HepG2 (cell line): Measurements from ENCODE around the gene RTCA.

Experiments used
- CEBPB ChIP-seq: IDR thresholded peaks from 2 replicates; pipeline ENCODE4 v1.6.1; 2011; ENCODE audit warnings: low read depth, low read length, improper control_type of control experiment, borderline replicate concordance
- EZH2 ChIP-seq: conservative IDR thresholded peaks from 2 replicates; pipeline ENCODE4 v1.6.1; 2012; ENCODE audit warnings: mild to moderate bottlenecking, low read depth, low read length, moderate library complexity
- GLI4 ChIP-seq: sonication (generic); formaldehyde crosslinking; IDR thresholded peaks from 2 replicates; pipeline ENCODE4 v1.5.1; 2020; ENCODE audit warnings: missing genetic modification reagents, mild to moderate bottlenecking, moderate library complexity, borderline replicate concordance
- JUNB ChIP-seq: sonication (generic); formaldehyde crosslinking; IDR thresholded peaks from 2 replicates; pipeline ENCODE4 v1.8.0; 2022; ENCODE audit warnings: missing genetic modification reagents, mild to moderate bottlenecking, borderline replicate concordance
- MAZ ChIP-seq, 2 experiments: sonication (generic) in 1 of 2; formaldehyde crosslinking in 1 of 2; IDR thresholded peaks; 2 replicates each; pipeline versions ENCODE4 v1.5.0 to v1.6.1; 2012 to 2020; ENCODE audit warnings: low read depth in 2 of 2, mild to moderate bottlenecking in 2 of 2, borderline replicate concordance in 1 of 2, improper control_type of control experiment in 1 of 2, low read length in 1 of 2, missing genetic modification reagents in 1 of 2, moderate library complexity in 1 of 2
- NFE2L1 ChIP-seq: sonication (generic); formaldehyde crosslinking; IDR thresholded peaks from 2 replicates; pipeline ENCODE4 v1.4.0; 2020; ENCODE audit warnings: missing genetic modification reagents, mild to moderate bottlenecking, borderline replicate concordance
- TBP ChIP-seq: sonication (generic); formaldehyde crosslinking; IDR thresholded peaks from 2 replicates; pipeline ENCODE4 v1.5.0; 2020; ENCODE audit warnings: missing genetic modification reagents
- TP53 ChIP-seq: sonication (generic); formaldehyde crosslinking; conservative IDR thresholded peaks from 2 replicates; pipeline ENCODE4 v1.4.0; 2020; ENCODE audit warnings: missing genetic modification reagents
- TF ChIP-seq, protein P1 (sequence below): sonication (generic); formaldehyde crosslinking; IDR thresholded peaks from 2 replicates; pipeline ENCODE4 v1.4.0; 2020; ENCODE audit warnings: mild to moderate bottlenecking, missing genetic modification reagents
- TF ChIP-seq, protein P2 (sequence below): IDR thresholded peaks from 2 replicates; pipeline ENCODE4 v1.6.1; 2016; ENCODE audit warnings: mild to moderate bottlenecking
- TF ChIP-seq, protein P3 (sequence below): sonication (generic); formaldehyde crosslinking; IDR thresholded peaks from 2 replicates; pipeline ENCODE4 v1.5.0; 2020; ENCODE audit warnings: mild to moderate bottlenecking, missing genetic modification reagents, moderate library complexity
- TF ChIP-seq, protein P4 (sequence below): IDR thresholded peaks from 2 replicates; pipeline ENCODE4 v1.6.1; 2012; ENCODE audit warnings: low read depth, low read length, improper control_type of control experiment

DNA sequence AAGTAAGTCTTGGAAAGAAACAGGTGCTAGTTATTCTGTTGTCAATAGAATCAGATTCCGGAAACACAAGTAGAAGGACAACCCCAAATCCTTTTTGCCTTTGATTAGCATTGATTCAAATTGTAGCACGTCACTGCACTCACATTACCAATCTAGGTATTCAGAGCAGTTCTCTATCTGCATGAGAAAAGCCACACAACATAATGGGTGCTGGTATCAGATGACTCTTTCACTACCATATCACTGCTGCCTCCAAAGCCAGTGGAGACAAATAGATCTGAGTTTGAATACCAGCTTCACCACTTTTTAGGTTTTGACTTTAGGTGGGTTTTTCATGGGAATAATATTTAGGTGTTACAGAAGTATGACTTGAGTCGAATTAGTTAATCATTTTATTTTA lies 38.9 kb downstream of the RTCA start:
- TF ChIP-seq CEBPB (no peak), NFE2L1 (CRISPR knock-in tag) (no peak), TP53 (CRISPR knock-in tag) (no peak), GLI4 (CRISPR knock-in tag) (no peak), MAZ (IDR thresholded peaks at IDR 0.05; ENCODE audit: borderline replicate concordance, low read depth, low read length) (no peak), MAZ (CRISPR knock-in tag; IDR thresholded peaks at IDR 0.05; ENCODE audit: low read depth) (no peak), EZH2 (no peak), JUNB (CRISPR knock-in tag) (no peak), TBP (CRISPR knock-in tag) (no peak)
- TF ChIP-seq, protein P1, sequence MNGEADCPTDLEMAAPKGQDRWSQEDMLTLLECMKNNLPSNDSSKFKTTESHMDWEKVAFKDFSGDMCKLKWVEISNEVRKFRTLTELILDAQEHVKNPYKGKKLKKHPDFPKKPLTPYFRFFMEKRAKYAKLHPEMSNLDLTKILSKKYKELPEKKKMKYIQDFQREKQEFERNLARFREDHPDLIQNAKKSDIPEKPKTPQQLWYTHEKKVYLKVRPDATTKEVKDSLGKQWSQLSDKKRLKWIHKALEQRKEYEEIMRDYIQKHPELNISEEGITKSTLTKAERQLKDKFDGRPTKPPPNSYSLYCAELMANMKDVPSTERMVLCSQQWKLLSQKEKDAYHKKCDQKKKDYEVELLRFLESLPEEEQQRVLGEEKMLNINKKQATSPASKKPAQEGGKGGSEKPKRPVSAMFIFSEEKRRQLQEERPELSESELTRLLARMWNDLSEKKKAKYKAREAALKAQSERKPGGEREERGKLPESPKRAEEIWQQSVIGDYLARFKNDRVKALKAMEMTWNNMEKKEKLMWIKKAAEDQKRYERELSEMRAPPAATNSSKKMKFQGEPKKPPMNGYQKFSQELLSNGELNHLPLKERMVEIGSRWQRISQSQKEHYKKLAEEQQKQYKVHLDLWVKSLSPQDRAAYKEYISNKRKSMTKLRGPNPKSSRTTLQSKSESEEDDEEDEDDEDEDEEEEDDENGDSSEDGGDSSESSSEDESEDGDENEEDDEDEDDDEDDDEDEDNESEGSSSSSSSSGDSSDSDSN (CRISPR knock-in tag), result no peak
- TF ChIP-seq, protein P2, sequence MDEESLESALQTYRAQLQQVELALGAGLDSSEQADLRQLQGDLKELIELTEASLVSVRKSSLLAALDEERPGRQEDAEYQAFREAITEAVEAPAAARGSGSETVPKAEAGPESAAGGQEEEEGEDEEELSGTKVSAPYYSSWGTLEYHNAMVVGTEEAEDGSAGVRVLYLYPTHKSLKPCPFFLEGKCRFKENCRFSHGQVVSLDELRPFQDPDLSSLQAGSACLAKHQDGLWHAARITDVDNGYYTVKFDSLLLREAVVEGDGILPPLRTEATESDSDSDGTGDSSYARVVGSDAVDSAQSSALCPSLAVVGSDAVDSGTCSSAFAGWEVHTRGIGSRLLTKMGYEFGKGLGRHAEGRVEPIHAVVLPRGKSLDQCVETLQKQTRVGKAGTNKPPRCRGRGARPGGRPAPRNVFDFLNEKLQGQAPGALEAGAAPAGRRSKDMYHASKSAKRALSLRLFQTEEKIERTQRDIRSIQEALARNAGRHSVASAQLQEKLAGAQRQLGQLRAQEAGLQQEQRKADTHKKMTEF (CRISPR knock-in tag), result no peak
- TF ChIP-seq, protein P3, sequence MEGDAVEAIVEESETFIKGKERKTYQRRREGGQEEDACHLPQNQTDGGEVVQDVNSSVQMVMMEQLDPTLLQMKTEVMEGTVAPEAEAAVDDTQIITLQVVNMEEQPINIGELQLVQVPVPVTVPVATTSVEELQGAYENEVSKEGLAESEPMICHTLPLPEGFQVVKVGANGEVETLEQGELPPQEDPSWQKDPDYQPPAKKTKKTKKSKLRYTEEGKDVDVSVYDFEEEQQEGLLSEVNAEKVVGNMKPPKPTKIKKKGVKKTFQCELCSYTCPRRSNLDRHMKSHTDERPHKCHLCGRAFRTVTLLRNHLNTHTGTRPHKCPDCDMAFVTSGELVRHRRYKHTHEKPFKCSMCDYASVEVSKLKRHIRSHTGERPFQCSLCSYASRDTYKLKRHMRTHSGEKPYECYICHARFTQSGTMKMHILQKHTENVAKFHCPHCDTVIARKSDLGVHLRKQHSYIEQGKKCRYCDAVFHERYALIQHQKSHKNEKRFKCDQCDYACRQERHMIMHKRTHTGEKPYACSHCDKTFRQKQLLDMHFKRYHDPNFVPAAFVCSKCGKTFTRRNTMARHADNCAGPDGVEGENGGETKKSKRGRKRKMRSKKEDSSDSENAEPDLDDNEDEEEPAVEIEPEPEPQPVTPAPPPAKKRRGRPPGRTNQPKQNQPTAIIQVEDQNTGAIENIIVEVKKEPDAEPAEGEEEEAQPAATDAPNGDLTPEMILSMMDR, result no peak
- TF ChIP-seq, protein P4, sequence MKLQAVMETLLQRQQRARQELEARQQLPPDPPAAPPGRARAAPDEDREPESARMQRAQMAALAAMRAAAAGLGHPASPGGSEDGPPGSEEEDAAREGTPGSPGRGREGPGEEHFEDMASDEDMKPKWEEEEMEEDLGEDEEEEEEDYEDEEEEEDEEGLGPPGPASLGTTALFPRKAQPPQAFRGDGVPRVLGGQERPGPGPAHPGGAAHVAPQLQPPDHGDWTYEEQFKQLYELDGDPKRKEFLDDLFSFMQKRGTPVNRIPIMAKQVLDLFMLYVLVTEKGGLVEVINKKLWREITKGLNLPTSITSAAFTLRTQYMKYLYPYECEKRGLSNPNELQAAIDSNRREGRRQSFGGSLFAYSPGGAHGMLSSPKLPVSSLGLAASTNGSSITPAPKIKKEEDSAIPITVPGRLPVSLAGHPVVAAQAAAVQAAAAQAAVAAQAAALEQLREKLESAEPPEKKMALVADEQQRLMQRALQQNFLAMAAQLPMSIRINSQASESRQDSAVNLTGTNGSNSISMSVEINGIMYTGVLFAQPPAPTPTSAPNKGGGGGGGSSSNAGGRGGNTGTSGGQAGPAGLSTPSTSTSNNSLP, result no peak
